Aorta (tissue), 5 donors: ENCODE measurements around the gene TMTC1. TPM values are rescaled to one million over a fixed set of nuclear protein-coding genes. Genes with fewer than 3 reads are reported as not detected.
A peak's percentile ranks its signal among the peaks of the same experiment; 100 is the strongest.
"Not testable (repeated sequence)": the region's sequence is repeated elsewhere in the genome, so short reads cannot be mapped to it uniquely, and the experiment has no call there.

Source experiments
- ATAC-seq: fragments of 200-7000 bp; cut with Tn5 transposase; one replicate; pipeline ENCODE4 v1.9.1; 2022; ENCODE audit warnings: moderate library complexity; ENCODE audit not compliant: low FRiP score
- DNase-seq, 2 donors: peaks; one replicate each; pipeline ENCODE4 v3.0.0-alpha.2; 2020
- H3K27ac ChIP-seq, 2 donors: one replicate each; pipeline ENCODE4 v1.5.1; 2013; ENCODE audit warnings: low read length in 2 of 2, mild to moderate bottlenecking in 2 of 2, moderate library complexity in 2 of 2, control low read depth in 1 of 2, inconsistent platforms in 1 of 2, low read depth in 1 of 2
- H3K27me3 ChIP-seq, 2 donors: one replicate each; pipeline ENCODE4 v1.6.1; 2013; ENCODE audit warnings: control low read depth in 1 of 2, low read length in 1 of 2, mild to moderate bottlenecking in 1 of 2, moderate library complexity in 1 of 2; ENCODE audit not compliant: insufficient read depth in 2 of 2, control insufficient read depth in 1 of 2
- H3K36me3 ChIP-seq, 2 donors: one replicate each; pipeline ENCODE4 v1.6.1; 2013; ENCODE audit warnings: control low read depth in 1 of 2, low read length in 1 of 2, mild to moderate bottlenecking in 1 of 2; ENCODE audit not compliant: insufficient read depth in 2 of 2, control insufficient read depth in 1 of 2
- H3K4me1 ChIP-seq, 2 donors: one replicate each; pipeline ENCODE4 v1.6.1; 2013; ENCODE audit warnings: low read length in 2 of 2, control low read depth in 1 of 2, mild to moderate bottlenecking in 1 of 2, moderate library complexity in 1 of 2; ENCODE audit not compliant: insufficient read depth in 2 of 2, control insufficient read depth in 1 of 2
- H3K4me3 ChIP-seq, 2 donors: one replicate each; pipeline ENCODE4 v1.5.1; 2013; ENCODE audit warnings: low read length in 2 of 2, control low read depth in 1 of 2, mild to moderate bottlenecking in 1 of 2
- H3K9me3 ChIP-seq: one replicate; pipeline ENCODE4 v1.6.1; 2013; ENCODE audit warnings: mild to moderate bottlenecking, low read length; ENCODE audit not compliant: control insufficient read depth
- WGBS, 2 donors: extraction: QIAGEN DNeasy Blood & Tissue Kit; methylation state at CpG; one replicate each; pipeline ENCODE4 v1.1.7; 2013; 5-methylcytosine and 5-hydroxymethylcytosine counted together
- intact Hi-C, 2 donors: fragments of 100-400 bp; cut with DNase I; formaldehyde crosslinking; loops; one replicate each; pipeline versions ENCODE4 v1.14.2 to v1.15.0; 2022
- long read RNA-seq, 2 donors: library from polyadenylated mRNA; unstranded; transcript quantifications; one replicate each; pipeline ENCODE4 v2.0.0, GENCODE V29; 2020 to 2021
- polyA plus RNA-seq, 2 donors: library from polyadenylated mRNA; stranded (reverse); fragments of 200-250 nt; gene quantifications; one replicate each; pipeline ENCODE4 v1.2.3, GENCODE V29; 2013
- total RNA-seq, 2 donors: library from RNA; stranded (reverse); fragmentation: NEBNext Ultra II Directional; extraction: Animal tissue kit (Norgen Biotek cat#: 25700); gene quantifications; one replicate each; pipeline ENCODE4 v1.2.1, GENCODE V29; 2021
- donor health status: healthy with polysubstance abuse.
- donor health status: Bipolar disorder and iron deficiency.
- donor health status: DM: no; HTN: no; CAD: no.
- donor health status: DM: no; HTN: no; CAD: no.
- donor health status: DM: yes; HTN: yes; CAD: no.

TMTC1 gene
- total RNA-seq = 10 to 100 TPM; 69.4 to 84.6 TPM
- 10 to 100 TPM; 12.8 to 23.9 TPM for polyA plus RNA-seq
- long read RNA-seq, donor 1, full-length matches to known transcripts = 2 of 66 reads
- long read RNA-seq, donor 1, partial matches to known transcripts = 4 of 66 reads
- long read RNA-seq, donor 1, other reads (novel, unspliced or antisense) = 60 of 66 reads
- long read RNA-seq, donor 2, full-length matches to known transcripts = 14 of 59 reads
- long read RNA-seq, donor 2, partial matches to known transcripts = 11 of 59 reads
- long read RNA-seq, donor 2, other reads (novel, unspliced or antisense) = 34 of 59 reads

DNA sequence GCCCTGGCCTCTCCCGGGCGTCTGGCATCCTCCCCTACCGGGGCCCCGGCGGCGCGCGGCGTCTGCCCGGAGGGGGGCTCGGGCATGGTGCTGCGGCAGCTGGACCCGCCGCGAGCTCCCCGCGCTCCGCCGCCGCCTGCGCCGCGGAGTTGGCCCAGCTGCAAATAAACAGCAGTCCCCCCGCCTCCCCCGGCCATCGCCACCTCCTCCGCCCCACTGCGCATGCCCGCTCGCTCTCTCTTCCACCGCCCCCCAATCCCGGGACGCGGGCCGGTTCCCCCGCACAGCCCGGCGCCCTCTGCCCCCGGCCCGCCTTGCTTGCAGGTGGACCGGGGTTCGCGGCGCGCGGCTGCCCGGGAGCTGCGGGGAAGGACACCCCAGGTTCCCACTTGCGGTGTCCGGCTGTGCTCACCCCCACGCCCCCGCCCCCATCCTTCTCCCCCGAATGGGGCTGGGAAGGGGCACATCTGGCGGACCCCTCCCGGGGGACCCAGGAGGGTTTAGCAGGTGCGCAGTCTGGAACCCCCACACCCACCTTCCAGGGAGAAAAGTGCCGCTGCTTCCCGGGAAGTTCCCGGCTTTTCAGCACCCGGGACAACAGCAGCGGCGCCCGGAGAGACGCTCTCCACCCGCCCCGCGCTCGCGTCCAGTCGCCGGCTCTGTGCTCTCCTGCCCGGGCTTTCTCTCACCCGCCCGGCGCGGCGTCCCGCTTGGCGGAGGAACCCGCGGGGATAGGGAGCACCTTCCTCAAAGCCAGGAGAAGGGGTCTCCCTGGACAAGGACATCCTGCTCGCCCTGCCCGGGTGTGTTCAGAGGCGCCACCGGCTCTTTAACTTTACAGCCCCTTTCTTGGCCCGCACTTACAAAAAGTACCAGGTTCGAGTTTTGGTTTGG lies at the start of gene TMTC1:
Gene TMTC1 (minus strand): TSS at position 170 of the 894 bp plus-strand sequence. CDS start 191 bp downstream, outside the sequence.
- H3K9me3 ChIP-seq = no peaks in the 10 kb centered on the region
- no peaks in the 10 kb centered on the region for H3K4me1 ChIP-seq
- intact Hi-C loops = loop anchor here (2.0 to 10.0 kb wide), 4 partner anchors 52 to 229 kb away; no protein-coding TSS in a partner anchor
- peak within 1 kb of the TSS; percentile 42 to 95 for H3K4me3 ChIP-seq
- WGBS, 2 donors = 1% methylated on average over 74 to 87 of the region's 87 CpGs
- DNase-seq (peak; percentile 84 to 95), ATAC-seq (peak; percentile 86)
- H3K36me3 ChIP-seq = no peaks in the 10 kb centered on the region
- peak within 1 kb of the TSS in 1 of 2 donors; percentile 81 for H3K27ac ChIP-seq
- no peaks in the 10 kb centered on the region for H3K27me3 ChIP-seq

DNA sequence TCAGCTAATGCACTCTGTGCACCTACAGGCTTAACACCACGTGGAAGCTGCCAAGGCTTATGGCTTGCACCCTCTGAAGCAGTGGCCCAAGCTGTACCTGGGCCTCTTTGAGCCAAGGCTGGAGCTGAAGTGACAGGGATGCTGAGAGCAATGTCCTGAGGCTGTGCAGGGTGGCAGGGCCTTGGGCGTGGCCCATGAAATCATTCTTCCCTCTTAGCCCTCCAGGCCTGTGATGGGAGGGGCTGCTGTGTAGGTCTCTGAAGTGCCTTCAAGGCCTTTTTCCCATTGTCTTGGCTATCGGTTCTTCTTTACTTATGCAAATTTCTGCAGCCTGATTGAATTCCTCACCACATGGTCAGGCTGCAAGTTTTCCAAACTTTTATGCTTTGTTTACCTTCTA lies 47.4 kb upstream of the TMTC1 start:
- WGBS, 2 donors = 85% methylated on average over 3 of the region's 3 CpGs
- Histone ChIP-seq H3K27me3 (no peaks in the 10 kb centered on the region), H3K9me3 (no peaks in the 10 kb centered on the region), H3K36me3 (no peaks in the 10 kb centered on the region), H3K4me3 (no peak overlapping the region), H3K27ac (no peak overlapping the region), H3K4me1 (no peaks in the 10 kb centered on the region)
- DNase-seq (no peak), ATAC-seq (no peak)
- intact Hi-C loops = no loop called here

DNA sequence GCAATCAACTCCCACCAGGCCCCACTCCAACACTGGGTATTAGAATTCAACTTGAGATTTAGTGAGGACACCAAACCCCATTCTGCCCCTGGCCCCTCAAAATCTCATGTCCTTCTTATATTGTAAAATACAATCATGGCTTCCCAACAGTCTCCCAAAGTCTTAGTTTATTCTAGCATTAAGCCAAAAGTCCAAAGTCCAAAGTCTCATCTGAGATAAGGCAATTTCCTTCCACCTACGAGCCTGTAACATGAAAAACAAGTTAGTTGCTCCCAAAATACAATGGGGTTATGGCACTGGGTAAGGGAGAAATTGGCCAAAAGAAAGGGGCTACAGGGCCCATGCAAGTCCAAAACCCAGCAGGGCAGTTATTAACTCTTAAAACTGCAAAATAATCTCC lies 46.6 kb upstream of the TMTC1 start:
- Histone ChIP-seq H3K27me3 (no peaks in the 10 kb centered on the region), H3K36me3 (no peaks in the 10 kb centered on the region), H3K9me3 (no peaks in the 10 kb centered on the region), H3K4me3 (no peak overlapping the region), H3K4me1 (no peaks in the 10 kb centered on the region), H3K27ac (no peak overlapping the region)
- intact Hi-C loops = no loop called here
- DNase-seq (no peak), ATAC-seq (no peak)
- WGBS, 2 donors = 17 to 29% methylated on average over 1 of the region's 1 CpG

DNA sequence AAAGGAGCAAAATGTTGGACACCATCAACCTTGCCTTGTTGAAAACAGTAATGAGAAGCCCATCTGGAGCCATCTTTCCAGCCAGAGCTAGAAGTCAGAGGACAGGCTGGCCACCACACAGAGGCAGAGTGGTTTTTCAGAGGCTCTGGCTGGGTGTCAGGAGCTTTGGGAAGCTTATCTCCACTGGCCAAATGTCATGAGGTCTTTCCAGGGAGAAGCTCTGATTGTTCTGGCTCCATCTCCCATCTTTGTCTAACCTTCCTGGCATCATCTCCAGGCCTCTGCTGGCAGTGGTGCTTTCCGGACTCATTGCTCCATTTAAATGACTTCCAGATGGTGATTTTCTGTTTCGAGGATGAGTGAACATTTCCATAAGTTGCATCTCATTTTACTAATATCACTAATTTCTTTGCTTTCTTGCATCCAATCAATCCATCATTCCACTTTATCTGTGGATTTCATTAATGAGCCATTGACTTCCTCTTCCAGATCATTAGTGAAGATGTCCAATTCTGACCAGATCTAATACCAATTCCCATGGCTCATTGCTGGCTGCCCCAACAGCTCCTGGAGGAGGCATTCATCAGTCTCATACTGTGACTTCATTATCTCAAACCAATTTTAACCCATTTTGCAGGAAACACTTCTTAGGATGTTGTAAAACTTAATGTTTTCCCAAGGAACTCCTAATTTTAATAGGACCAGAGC lies 35.3 kb upstream of the TMTC1 start:
- Histone ChIP-seq H3K27ac (no peak overlapping the region), H3K36me3 (no peaks in the 10 kb centered on the region), H3K4me1 (no peaks in the 10 kb centered on the region), H3K4me3 (no peak overlapping the region), H3K27me3 (no peaks in the 10 kb centered on the region), H3K9me3 (no peaks in the 10 kb centered on the region)
- 67 to 76% methylated on average over 2 of the region's 2 CpGs for WGBS, 2 donors
- peak; percentile 57 for ATAC-seq
- intact Hi-C loops = no loop called here
- peak in 1 of 2 donors; percentile 56 for DNase-seq

DNA sequence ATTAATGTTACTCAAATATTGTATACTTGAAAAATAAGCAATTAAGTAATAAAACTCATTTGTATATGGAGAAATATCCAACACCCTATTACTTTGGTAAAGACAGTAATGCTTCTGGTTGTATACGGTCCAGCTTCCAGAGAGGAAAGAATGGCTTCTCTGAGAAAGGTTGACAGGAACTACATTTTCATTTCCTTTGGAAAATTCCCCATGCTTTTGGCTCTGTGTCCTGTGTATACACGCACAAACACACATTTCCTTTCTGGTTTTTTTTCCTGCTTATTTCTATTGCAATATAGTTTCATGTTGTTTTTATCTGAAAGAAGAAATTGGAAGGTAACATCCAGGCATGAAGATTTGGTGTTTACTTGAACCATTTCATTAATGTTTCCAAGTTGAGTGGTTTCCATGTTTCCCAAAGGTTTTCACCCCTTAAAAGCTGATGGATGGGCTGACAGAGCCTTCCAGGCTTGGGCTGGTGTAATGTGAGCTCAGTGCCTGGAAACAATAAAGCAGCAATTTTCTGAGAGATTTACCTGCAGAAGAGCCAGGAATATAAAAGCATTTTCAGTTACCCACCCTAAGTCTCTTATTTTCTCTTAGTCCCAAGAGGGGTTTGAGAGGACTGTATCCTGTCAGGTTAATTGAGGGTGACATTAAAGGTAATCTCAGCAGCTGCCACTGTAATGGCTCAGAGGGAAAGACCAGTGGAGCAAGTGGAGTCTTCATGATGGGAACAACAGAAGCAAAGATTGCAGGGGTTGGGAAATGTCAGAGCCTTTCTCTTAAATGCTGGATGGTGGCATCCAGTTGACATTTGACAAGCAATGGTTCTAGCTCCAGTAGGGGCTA lies 33.4 kb upstream of the TMTC1 start:
- Histone ChIP-seq H3K9me3 (no peaks in the 10 kb centered on the region), H3K27ac (no peak overlapping the region), H3K4me3 (no peak overlapping the region), H3K27me3 (no peaks in the 10 kb centered on the region), H3K36me3 (no peaks in the 10 kb centered on the region), H3K4me1 (no peaks in the 10 kb centered on the region)
- no peak for ATAC-seq
- WGBS, 2 donors = 76 to 82% methylated on average over 2 of the region's 2 CpGs
- no peak for DNase-seq
- intact Hi-C loops = no loop called here

DNA sequence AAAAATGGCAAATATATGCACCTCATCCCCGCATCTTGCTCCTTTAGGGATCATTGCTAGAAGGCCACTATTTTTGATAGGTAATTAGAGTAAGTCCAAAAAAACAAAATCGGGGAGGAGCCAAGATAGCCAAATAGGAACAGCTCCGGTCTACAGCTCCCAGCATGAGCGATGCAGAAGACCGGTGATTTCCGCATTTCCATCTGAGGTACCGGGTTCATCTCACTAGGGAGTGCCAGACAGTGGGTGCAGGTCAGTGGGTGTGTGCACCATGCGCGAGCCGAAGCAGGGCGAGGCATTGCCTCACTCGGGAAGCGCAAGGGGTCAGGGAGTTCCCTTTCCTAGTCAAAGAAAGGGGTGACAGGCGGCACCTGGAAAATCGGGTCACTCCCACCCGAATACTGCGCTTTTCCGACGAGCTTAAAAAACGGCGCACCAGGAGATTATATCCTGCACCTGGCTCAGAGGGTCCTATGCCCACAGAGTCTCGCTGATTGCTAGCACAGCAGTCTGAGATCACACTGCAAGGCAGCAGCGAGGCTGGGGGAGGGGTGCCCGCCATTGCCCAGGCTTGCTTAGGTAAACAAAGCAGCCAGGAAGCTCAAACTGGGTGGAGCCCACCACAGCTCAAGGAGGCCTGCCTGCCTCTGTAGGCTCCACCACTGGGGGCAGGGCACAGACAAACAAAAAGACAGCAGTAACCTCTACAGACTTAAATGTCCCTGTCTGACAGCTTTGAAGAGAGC lies 26.0 kb upstream of the TMTC1 start:
- intact Hi-C loops, H3K27ac ChIP-seq, H3K4me1 ChIP-seq, H3K4me3 ChIP-seq, H3K27me3 ChIP-seq, ATAC-seq, H3K9me3 ChIP-seq, H3K36me3 ChIP-seq, DNase-seq: not testable (repeated sequence)
- 96 to 98% methylated on average over 9 to 24 of the region's 24 CpGs for WGBS, 2 donors

DNA sequence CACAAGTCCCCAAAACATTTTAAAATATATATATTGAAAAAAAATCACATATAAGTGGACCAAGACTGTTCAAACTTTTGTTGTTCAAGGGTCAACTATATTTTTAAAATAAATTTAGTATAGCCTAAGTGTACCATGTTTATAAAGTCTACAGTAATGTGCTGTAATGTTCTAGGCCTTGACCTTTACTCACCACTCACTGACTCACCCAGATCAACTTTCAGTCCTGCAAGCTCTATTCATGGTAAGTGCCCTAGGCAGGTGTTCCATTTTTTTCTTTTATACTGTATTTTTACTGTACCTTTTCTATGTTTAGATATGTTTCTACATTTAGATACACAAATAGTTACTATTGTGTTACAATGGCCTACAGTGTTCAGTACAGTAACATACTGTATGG lies 23.4 kb upstream of the TMTC1 start:
- Histone ChIP-seq H3K36me3 (no peaks in the 10 kb centered on the region), H3K9me3 (no peaks in the 10 kb centered on the region), H3K4me3 (no peak overlapping the region), H3K27ac (no peak overlapping the region), H3K4me1 (no peaks in the 10 kb centered on the region), H3K27me3 (no peaks in the 10 kb centered on the region)
- no peak for ATAC-seq
- intact Hi-C loops = no loop called here
- DNase-seq = no peak
